K562 (cell line): ENCODE measurements around the gene TMEM108. TPM values are rescaled to one million over a fixed set of nuclear protein-coding genes. Genes with fewer than 3 reads are reported as not detected.
"Not testable (repeated sequence)": the region's sequence is repeated elsewhere in the genome, so short reads cannot be mapped to it uniquely, and the experiment has no call there.

Experiments used
- ATAC-seq: fragments of 200-7000 bp; cut with Tn5 transposase; 3 replicates; pipeline ENCODE4 v1.9.1; 2020; ENCODE audit warnings: moderate library complexity
- BruUV-seq: library from RNA; stranded (reverse); fragments of 400-500 nt; replicated peaks from 2 replicates; lab custom pipeline; 2021; lab: Mats Ljungman, UMichigan
- CTCF ChIA-PET: fragments of 300-600 bp; formaldehyde crosslinking; extraction: SDS; loops from one replicate; lab custom pipeline; 2021; ENCODE audit warnings: low intra/inter-chr PET ratio; lab: Yijun Ruan, JAX
- POLR2A ChIA-PET: fragments of 300-600, 350-650 bp; sonication (Branson Sonifier 250); formaldehyde crosslinking; extraction: SDS; loops from one replicate; lab custom pipeline; 2021; ENCODE audit warnings: antibody characterized with exemption, inconsistent platforms; lab: Yijun Ruan, JAX
- DNase-seq, 4 experiments: peaks; one replicate each; pipeline versions ENCODE4 v3.0.0 to v3.0.0-alpha.2; 2011 to 2018; ENCODE audit warnings: low spot score in 3 of 4, mixed read lengths in 3 of 4; ENCODE audit errors: extremely low read depth in 1 of 4
- FAIRE-seq: peaks from 2 replicates; lab custom pipeline; 2011; peaks lifted over from hg19 to GRCh38; lab: Jason Lieb, UNC
- H2AFZ ChIP-seq: 2 replicates; pipeline ENCODE4 v1.6.0; 2011; ENCODE audit warnings: low read depth, low read length, control low read depth, inconsistent platforms
- H3K27ac ChIP-seq: fragments of 200-600 bp; 3 replicates; pipeline ENCODE4 v1.8.0; 2011; ENCODE audit warnings: low read depth, mild to moderate bottlenecking, control low read depth, inconsistent platforms, low read length, moderate library complexity, mixed read lengths; ENCODE audit errors: extremely low read depth
- H3K27me3 ChIP-seq, 2 experiments: fragments of 300-600 bp in 1 of 2; 2 replicates in 1 of 2; 3 replicates in 1 of 2; pipeline versions ENCODE4 v1.6.0 to v1.8.0; 2011; ENCODE audit warnings: inconsistent platforms in 2 of 2, low read length in 2 of 2, mild to moderate bottlenecking in 1 of 2, mixed read lengths in 1 of 2, moderate library complexity in 1 of 2; ENCODE audit not compliant: control insufficient read depth in 2 of 2, insufficient read depth in 2 of 2
- H3K36me3 ChIP-seq: fragments of 300-600 bp; 3 replicates; pipeline ENCODE4 v1.8.0; 2011; ENCODE audit warnings: mild to moderate bottlenecking, low read length, inconsistent platforms; ENCODE audit not compliant: control insufficient read depth, insufficient read depth
- H3K4me1 ChIP-seq, 2 experiments: fragments of 200-600 bp in 1 of 2; replicated peaks in 1 of 2; 2 replicates in 1 of 2; 3 replicates in 1 of 2; pipeline versions ENCODE4 v1.5.1 to v1.8.0; 2011; ENCODE audit warnings: inconsistent platforms in 2 of 2, low read length in 2 of 2, mild to moderate bottlenecking in 1 of 2, mixed read lengths in 1 of 2, moderate library complexity in 1 of 2; ENCODE audit not compliant: control insufficient read depth in 2 of 2, insufficient read depth in 2 of 2
- H3K4me2 ChIP-seq: 2 replicates; pipeline ENCODE4 v1.6.1; 2011; ENCODE audit warnings: low read length, control low read depth, inconsistent platforms, mixed read lengths; ENCODE audit not compliant: insufficient read depth
- H3K4me3 ChIP-seq: fragments of 200-600 bp; sonication (generic), shearing (Covaris generic); 2 replicates; pipeline ENCODE4 v1.5.1; 2016; ENCODE audit warnings: control low read depth, inconsistent platforms
- H3K79me2 ChIP-seq: fragments of 200-600 bp; 3 replicates; pipeline ENCODE4 v1.8.0; 2011; ENCODE audit warnings: low read length, inconsistent platforms; ENCODE audit not compliant: control insufficient read depth, insufficient read depth
- H3K9ac ChIP-seq, 2 experiments: 2 replicates each; pipeline versions ENCODE4 v1.6.0 to v1.6.1; 2011; ENCODE audit warnings: low read depth in 2 of 2, low read length in 2 of 2, control low read depth in 1 of 2, inconsistent platforms in 1 of 2, mild to moderate bottlenecking in 1 of 2, mixed read lengths in 1 of 2; ENCODE audit not compliant: insufficient read depth in 1 of 2
- H3K9me1 ChIP-seq: one replicate; pipeline ENCODE4 v1.6.0; 2011; ENCODE audit warnings: inconsistent platforms, mild to moderate bottlenecking, low read length, moderate library complexity; ENCODE audit not compliant: control insufficient read depth, insufficient read depth
- H3K9me3 ChIP-seq: replicated peaks from 2 replicates; pipeline ENCODE4 v1.5.1; 2011; ENCODE audit warnings: low read depth, low read length, inconsistent platforms; ENCODE audit not compliant: control insufficient read depth, insufficient read depth
- H4K20me1 ChIP-seq: replicated peaks from 2 replicates; pipeline ENCODE4 v1.6.1; 2011; ENCODE audit warnings: low read length, inconsistent platforms, mixed read lengths; ENCODE audit not compliant: control insufficient read depth, insufficient read depth
- ATF6 ChIP-seq: sonication (generic); formaldehyde crosslinking; IDR thresholded peaks from 2 replicates; pipeline ENCODE4 v1.4.0; 2020; ENCODE audit warnings: mild to moderate bottlenecking, missing genetic modification reagents
- FIP1L1 ChIP-seq: fragments of 200-400 bp; formaldehyde crosslinking; IDR thresholded peaks from 2 replicates; pipeline ENCODE4 v1.6.1; 2018; ENCODE audit warnings: mild to moderate bottlenecking, low read depth, low read length; ENCODE audit not compliant: poor library complexity, severe bottlenecking
- ID3 ChIP-seq, 2 experiments: fragments of 250-450 bp in 1 of 2; fragments of 450-650 bp in 1 of 2; sonication (Bioruptor Pico) in 1 of 2; IDR thresholded peaks; 2 replicates each; pipeline versions ENCODE4 v1.6.1 to v1.8.0; 2016 to 2021; ENCODE audit warnings: mild to moderate bottlenecking in 2 of 2, moderate library complexity in 2 of 2, missing compliant biosample characterization in 1 of 2, missing genetic modification characterization in 1 of 2
- TSC22D4 ChIP-seq: fragments of 450-650 bp; IDR thresholded peaks from 2 replicates; pipeline ENCODE4 v1.6.1; 2016; ENCODE audit warnings: missing genetic modification characterization, missing biosample characterization, control low read depth
- WGBS: fragments of 100-300 bp; shearing (Covaris generic); methylation state at CpG from one replicate; pipeline ENCODE4 v1.1.6; 2016; ENCODE audit warnings: low coverage, mixed read lengths; ENCODE audit not compliant: insufficient coverage; ENCODE audit errors: missing lambda C conversion rate; 5-methylcytosine and 5-hydroxymethylcytosine counted together
- in situ Hi-C: fragments of 300-500 bp; cut with MboI; formaldehyde crosslinking; loops from 4 replicates; pipeline ENCODE4 v1.15.0; 2018; ENCODE audit warnings: inconsistent platforms, mixed read lengths
- intact Hi-C: fragments of 100-400 bp; cut with micrococcal nuclease; formaldehyde crosslinking; loops from 2 replicates; pipeline ENCODE4 v1.14.2; 2022
- polyA plus RNA-seq, 8 experiments: library from polyadenylated mRNA; depleted of rRNA in 4 of 8; stranded (reverse) in 5 of 8; unstranded in 3 of 8; fragments of >200 nt; fragmentation: Nextera tagmentation in 2 of 8; fragmentation: Illumina TruSeq in 1 of 8; extraction: Ambion mirVana in 2 of 8; extraction: Trizol in 1 of 8; gene quantifications; 2 replicates each; pipeline versions ENCODE4 v1.2.1 to v1.2.3, GENCODE V29; 2011 to 2014; ENCODE audit warnings: inconsistent platforms in 1 of 8, missing spikeins in 1 of 8
- total RNA-seq, 7 experiments: library from RNA; depleted of rRNA in 6 of 7; stranded (reverse); fragments of >200 nt in 6 of 7; fragmentation: Illumina TruSeq in 2 of 7; extraction: Trizol in 2 of 7; gene quantifications; 2 replicates each; pipeline versions ENCODE4 v1.2.1 to v1.2.3, GENCODE V29; 2011 to 2021; ENCODE audit warnings: low replicate concordance in 1 of 7

TMEM108 gene
- total and polyA plus RNA-seq, 9 of the 15 experiments (the other 6 are each of a cell fraction or from before 2014, with no cell fraction given) = 0.65 to 11.1 (median 3.4) TPM

- intact Hi-C loops (no loop called here), in situ Hi-C loops (no loop called here)
Observed at GRCh38 chr3:132997404-132998185, 40.6 kb upstream of the TMEM108 start.

GRCh38 chr3:133005032-133005431, 33.2 kb upstream of the TMEM108 start:
- H4K20me1 ChIP-seq, H3K4me1 ChIP-seq, FAIRE-seq, H3K27me3 ChIP-seq, H3K27ac ChIP-seq, in situ Hi-C loops, POLR2A ChIA-PET, DNase-seq, H3K9me3 ChIP-seq, CTCF ChIA-PET, H3K9ac ChIP-seq, BruUV-seq, intact Hi-C loops, H3K4me2 ChIP-seq, H3K9me1 ChIP-seq, ATAC-seq, H3K79me2 ChIP-seq, H3K36me3 ChIP-seq, H3K4me3 ChIP-seq, H2AFZ ChIP-seq: not testable (repeated sequence)
- 63% methylated on average over 3 of the region's 9 CpGs for whole genome bisulfite sequencing

More at GRCh38 chr3:132997404-132998185, 40.6 kb upstream of the TMEM108 start:
- TF ChIP-seq ID3 (CRISPR knock-in tag; IDR thresholded peaks at IDR 0.05) = no peak
- TF ChIP-seq ID3 (tag; IDR thresholded peaks at IDR 0.05) = no peak
- no peak for TF ChIP-seq FIP1L1
- no peak for TF ChIP-seq TSC22D4 (tag)
- TF ChIP-seq ATF6 (CRISPR knock-in tag) = no peak
- TF ChIP-seq, all 486 proteins: peak for 0
- Histone ChIP-seq H4K20me1 (no peaks in the 10 kb centered on the region), H3K27me3 (no peaks in the 10 kb centered on the region), H3K4me3 (no peak overlapping the region), H2AFZ (no peak overlapping the region), H3K27ac (no peak overlapping the region), H3K4me1 (no peaks in the 10 kb centered on the region), H3K9me1 (no peaks in the 10 kb centered on the region), H3K36me3 (no peaks in the 10 kb centered on the region), H3K9me3 (no peaks in the 10 kb centered on the region), H3K9ac (no peak overlapping the region), H3K79me2 (no peaks in the 10 kb centered on the region), H3K4me2 (no peak overlapping the region)
- ATAC-seq = no peak
- whole genome bisulfite sequencing = 39% methylated on average over 2 of the region's 2 CpGs
- no peak for DNase-seq
- no TSS peak for BruUV-seq
- ChIA-PET CTCF (no interaction called here), POLR2A (interaction anchor here (1.0 kb wide), 1 partner anchor 43 kb away, joined by 3 read pairs; no protein-coding TSS in a partner anchor)
- no peak for FAIRE-seq
